Measurements from ENCODE around the gene RSPH9.

RSPH9 gene

GRCh38 chr6:43668151-43669028 is 23.6 kb downstream of the RSPH9 start:
- DNase-seq (ENCODE audit: low spot score) = peak; percentile 37

- DNase-seq (ENCODE audit: low spot score) = no peak
These were observed 24.4 kb downstream of the RSPH9 start for GRCh38 chr6:43669050-43669921.

GRCh38 chr6:43669922-43670622 is 25.2 kb downstream of the RSPH9 start:
- DNase-seq (ENCODE audit: low spot score) = no peak

- no peak for DNase-seq (ENCODE audit: low spot score)
These were observed 25.8 kb downstream of the RSPH9 start for GRCh38 chr6:43670623-43670986.

GRCh38 chr6:43671011-43671800 is 26.4 kb downstream of the RSPH9 start:
- DNase-seq (ENCODE audit: low spot score) = no peak

GRCh38 chr6:43671801-43672690 is 27.2 kb downstream of the RSPH9 start:
- DNase-seq (ENCODE audit: low spot score) = no peak

GRCh38 chr6:43673444-43674084 is 28.7 kb downstream of the RSPH9 start:
- no peak for DNase-seq (ENCODE audit: low spot score)

- DNase-seq (ENCODE audit: low spot score) = no peak
These were observed 29.5 kb downstream of the RSPH9 start for GRCh38 chr6:43674291-43674690.

GRCh38 chr6:43674921-43675320 is 30.1 kb downstream of the RSPH9 start:
- DNase-seq (ENCODE audit: low spot score) = no peak

GRCh38 chr6:43676962-43677606 is 32.2 kb downstream of the RSPH9 start:
- no peak for DNase-seq (ENCODE audit: low spot score)

- DNase-seq (ENCODE audit: low spot score) = no peak
These were observed 32.9 kb downstream of the RSPH9 start for GRCh38 chr6:43677759-43678158.

GRCh38 chr6:43678341-43678740 is 33.5 kb downstream of the RSPH9 start:
- DNase-seq (ENCODE audit: low spot score) = no peak

GRCh38 chr6:43679057-43679456 is 34.2 kb downstream of the RSPH9 start:
- DNase-seq (ENCODE audit: low spot score) = no peak

- DNase-seq (ENCODE audit: low spot score) = no peak
These were observed 35.7 kb downstream of the RSPH9 start for GRCh38 chr6:43680308-43681200.

GRCh38 chr6:43681303-43681702 is 36.5 kb downstream of the RSPH9 start:
- no peak for DNase-seq (ENCODE audit: low spot score)

GRCh38 chr6:43682724-43683429 is 38.0 kb downstream of the RSPH9 start:
- DNase-seq (ENCODE audit: low spot score) = no peak

- no peak for DNase-seq (ENCODE audit: low spot score)
These were observed 39.0 kb downstream of the RSPH9 start for GRCh38 chr6:43683708-43684455.
